ENCODE measurements around the gene GNAI2. TPM values are rescaled to one million over a fixed set of nuclear protein-coding genes. Genes with fewer than 3 reads are reported as not detected.

The GNAI2 gene
- polyA plus RNA-seq, 1 of the 3 experiments (the other 2 are of a cell fraction): 649 TPM

DNA sequence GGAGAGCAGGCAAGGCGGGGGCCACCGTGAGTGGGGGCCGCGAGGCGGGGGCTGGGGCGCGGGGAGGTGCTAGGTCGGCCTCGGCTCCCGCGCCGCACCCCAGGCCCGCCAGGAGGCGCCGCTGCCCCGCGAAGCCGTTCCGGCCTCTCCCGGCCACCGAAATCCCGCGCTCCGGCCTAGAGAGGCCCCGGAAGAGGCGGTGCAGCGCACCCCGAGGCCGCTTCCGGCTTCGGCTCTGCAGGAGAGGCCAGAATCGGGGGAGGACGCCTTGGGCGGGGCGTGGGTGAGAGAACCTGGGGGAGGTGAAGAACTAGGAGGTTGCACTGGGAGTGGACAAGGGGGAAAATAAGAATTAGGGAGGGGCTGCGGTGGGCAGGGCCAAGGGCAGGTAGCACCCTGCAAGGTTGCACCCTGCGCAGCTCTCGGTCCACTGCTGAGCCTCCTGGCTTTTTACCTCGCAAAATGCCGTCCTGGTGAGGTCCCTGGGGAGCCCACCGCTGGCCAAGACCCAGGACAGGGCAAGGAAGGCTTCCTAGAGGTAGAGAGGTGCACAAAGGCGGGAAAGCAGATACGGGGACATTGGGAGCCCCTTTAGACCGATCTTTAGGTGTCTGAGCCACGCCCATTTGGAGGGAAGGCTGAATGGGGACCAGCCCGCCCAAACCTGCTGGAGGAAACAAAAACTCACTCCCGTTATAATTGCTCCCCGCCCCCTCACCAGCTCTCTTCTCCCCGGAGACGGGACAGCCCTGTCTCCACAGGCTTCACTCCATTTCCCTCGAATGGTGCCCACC is 8.4 kb upstream of the GNAI2 start:
- Histone ChIP-seq H4K20me1 (ENCODE audit: insufficient read depth) (no peaks in the 10 kb centered on the region), H3K27ac (ENCODE audit: low read depth in 2 of 2, low read length in 1 of 2) (peak overlapping the region; percentile 16 to 84; a peak in 3 of 4 replicates), H3K9ac (peak overlapping the region; percentile 61), H3K4me3 (ENCODE audit: low read depth in 2 of 2, low read length in 1 of 2) (peak overlapping the region; percentile 73 to 77), H3K27me3 (ENCODE audit: insufficient read depth) (peaks cover 7% of the 10 kb centered on the region; the same call in 1 of the 2 replicates), H3K79me2 (ENCODE audit: insufficient read depth) (no peaks in the 10 kb centered on the region), H3K36me3 (replicated peaks in 1 of 2; ENCODE audit: control insufficient read depth in 1 of 2, insufficient read depth in 2 of 2, low read length in 1 of 2) (no peaks in the 10 kb centered on the region), H3K9me3 (no peaks in the 10 kb centered on the region), H3F3A (replicated peaks; ENCODE audit: insufficient read depth) (peaks cover 3% of the 10 kb centered on the region), H3K9me2 (no peaks in the 10 kb centered on the region), H2AFZ (ENCODE audit: low read depth) (peak overlapping the region; percentile 95), H3K4me2 (peak overlapping the region; percentile 90), H3K4me1 (ENCODE audit: control insufficient read depth in 1 of 2, insufficient read depth in 2 of 2, low read depth in 1 of 2, low read length in 1 of 2) (peaks cover 0 to 9% of the 10 kb centered on the region in 2 experiments; a peak in 1 of 4 replicates)
- ChIA-PET CTCF (interaction anchor here (0.6 to 61.6 kb wide), 19 partner anchors 9 to 162 kb away, joined by 3 to 1375 read pairs (median 6); partner anchors contain the start of genes GNAI2, GNAT1, IFRD2 and LSMEM2), POLR2A (interaction anchor here (1.3 to 2.2 kb wide), 2 partner anchors 8 to 33 kb away, joined by 4 to 14 read pairs; partner anchors contain the start of gene GNAI2)
- DNase-seq: peak; percentile 96
- 1% methylated on average over 29 of the region's 51 CpGs for WGBS (ENCODE audit: low lambda C conversion rate)
- no peak for TF ChIP-seq MEF2A (IDR thresholded peaks at IDR 0.05; ENCODE audit: borderline replicate concordance, low read depth)
- peak; percentile 75 for TF ChIP-seq CHD2 (IDR thresholded peaks at IDR 0.05; ENCODE audit: low read length, partially characterized antibody)
- no peak; the same call in 1 of the 2 replicates for TF ChIP-seq GATA2 (CRISPR knock-in tag; IDR thresholded peaks at IDR 0.05)
- no peak for TF ChIP-seq FOXJ3 (CRISPR knock-in tag; IDR thresholded peaks at IDR 0.05)
- TF ChIP-seq TAF1 (IDR thresholded peaks at IDR 0.05; ENCODE audit: borderline replicate concordance, low read depth, low read length): peak; percentile 90
- TF ChIP-seq RXRA (IDR thresholded peaks at IDR 0.05; ENCODE audit: borderline replicate concordance, low read depth): no peak
- TF ChIP-seq, protein P1, sequence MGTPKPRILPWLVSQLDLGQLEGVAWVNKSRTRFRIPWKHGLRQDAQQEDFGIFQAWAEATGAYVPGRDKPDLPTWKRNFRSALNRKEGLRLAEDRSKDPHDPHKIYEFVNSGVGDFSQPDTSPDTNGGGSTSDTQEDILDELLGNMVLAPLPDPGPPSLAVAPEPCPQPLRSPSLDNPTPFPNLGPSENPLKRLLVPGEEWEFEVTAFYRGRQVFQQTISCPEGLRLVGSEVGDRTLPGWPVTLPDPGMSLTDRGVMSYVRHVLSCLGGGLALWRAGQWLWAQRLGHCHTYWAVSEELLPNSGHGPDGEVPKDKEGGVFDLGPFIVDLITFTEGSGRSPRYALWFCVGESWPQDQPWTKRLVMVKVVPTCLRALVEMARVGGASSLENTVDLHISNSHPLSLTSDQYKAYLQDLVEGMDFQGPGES (IDR thresholded peaks at IDR 0.05; ENCODE audit: low read depth, low read length): no peak
- TF ChIP-seq TCF12 (IDR thresholded peaks at IDR 0.05): no peak
- TF ChIP-seq, protein P2, sequence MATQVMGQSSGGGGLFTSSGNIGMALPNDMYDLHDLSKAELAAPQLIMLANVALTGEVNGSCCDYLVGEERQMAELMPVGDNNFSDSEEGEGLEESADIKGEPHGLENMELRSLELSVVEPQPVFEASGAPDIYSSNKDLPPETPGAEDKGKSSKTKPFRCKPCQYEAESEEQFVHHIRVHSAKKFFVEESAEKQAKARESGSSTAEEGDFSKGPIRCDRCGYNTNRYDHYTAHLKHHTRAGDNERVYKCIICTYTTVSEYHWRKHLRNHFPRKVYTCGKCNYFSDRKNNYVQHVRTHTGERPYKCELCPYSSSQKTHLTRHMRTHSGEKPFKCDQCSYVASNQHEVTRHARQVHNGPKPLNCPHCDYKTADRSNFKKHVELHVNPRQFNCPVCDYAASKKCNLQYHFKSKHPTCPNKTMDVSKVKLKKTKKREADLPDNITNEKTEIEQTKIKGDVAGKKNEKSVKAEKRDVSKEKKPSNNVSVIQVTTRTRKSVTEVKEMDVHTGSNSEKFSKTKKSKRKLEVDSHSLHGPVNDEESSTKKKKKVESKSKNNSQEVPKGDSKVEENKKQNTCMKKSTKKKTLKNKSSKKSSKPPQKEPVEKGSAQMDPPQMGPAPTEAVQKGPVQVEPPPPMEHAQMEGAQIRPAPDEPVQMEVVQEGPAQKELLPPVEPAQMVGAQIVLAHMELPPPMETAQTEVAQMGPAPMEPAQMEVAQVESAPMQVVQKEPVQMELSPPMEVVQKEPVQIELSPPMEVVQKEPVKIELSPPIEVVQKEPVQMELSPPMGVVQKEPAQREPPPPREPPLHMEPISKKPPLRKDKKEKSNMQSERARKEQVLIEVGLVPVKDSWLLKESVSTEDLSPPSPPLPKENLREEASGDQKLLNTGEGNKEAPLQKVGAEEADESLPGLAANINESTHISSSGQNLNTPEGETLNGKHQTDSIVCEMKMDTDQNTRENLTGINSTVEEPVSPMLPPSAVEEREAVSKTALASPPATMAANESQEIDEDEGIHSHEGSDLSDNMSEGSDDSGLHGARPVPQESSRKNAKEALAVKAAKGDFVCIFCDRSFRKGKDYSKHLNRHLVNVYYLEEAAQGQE (IDR thresholded peaks at IDR 0.05; ENCODE audit: low read depth, low read length): peak; percentile 44; the same call in 1 of the 2 replicates
- peak; percentile 95 for TF ChIP-seq SMC3 (IDR thresholded peaks at IDR 0.05; ENCODE audit: low read depth, low read length)
- TF ChIP-seq, protein P3, sequence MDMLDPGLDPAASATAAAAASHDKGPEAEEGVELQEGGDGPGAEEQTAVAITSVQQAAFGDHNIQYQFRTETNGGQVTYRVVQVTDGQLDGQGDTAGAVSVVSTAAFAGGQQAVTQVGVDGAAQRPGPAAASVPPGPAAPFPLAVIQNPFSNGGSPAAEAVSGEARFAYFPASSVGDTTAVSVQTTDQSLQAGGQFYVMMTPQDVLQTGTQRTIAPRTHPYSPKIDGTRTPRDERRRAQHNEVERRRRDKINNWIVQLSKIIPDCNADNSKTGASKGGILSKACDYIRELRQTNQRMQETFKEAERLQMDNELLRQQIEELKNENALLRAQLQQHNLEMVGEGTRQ (IDR thresholded peaks at IDR 0.05; ENCODE audit: borderline replicate concordance, low read depth, low read length): no peak
- TF ChIP-seq FOXM1 (IDR thresholded peaks at IDR 0.05; ENCODE audit: low read depth): no peak
- peak; percentile 93 for TF ChIP-seq ELF1 (IDR thresholded peaks at IDR 0.05)
- peak; percentile 94 for TF ChIP-seq GABPA (IDR thresholded peaks at IDR 0.05; ENCODE audit: low read depth)
- peak; percentile 19 to 41; a peak in 2 of 4 replicates for TF ChIP-seq EP300 (IDR thresholded peaks at IDR 0.05; ENCODE audit: borderline replicate concordance in 1 of 2, low read depth in 1 of 2, low read length in 1 of 2)
- TF ChIP-seq RFX5 (IDR thresholded peaks at IDR 0.05; ENCODE audit: low read length): no peak
- TF ChIP-seq YY1 (IDR thresholded peaks at IDR 0.05; ENCODE audit: low read depth): no peak
- no peak for TF ChIP-seq TEAD4 (IDR thresholded peaks at IDR 0.05; ENCODE audit: borderline replicate concordance, insufficient read depth)
- TF ChIP-seq, protein P4, sequence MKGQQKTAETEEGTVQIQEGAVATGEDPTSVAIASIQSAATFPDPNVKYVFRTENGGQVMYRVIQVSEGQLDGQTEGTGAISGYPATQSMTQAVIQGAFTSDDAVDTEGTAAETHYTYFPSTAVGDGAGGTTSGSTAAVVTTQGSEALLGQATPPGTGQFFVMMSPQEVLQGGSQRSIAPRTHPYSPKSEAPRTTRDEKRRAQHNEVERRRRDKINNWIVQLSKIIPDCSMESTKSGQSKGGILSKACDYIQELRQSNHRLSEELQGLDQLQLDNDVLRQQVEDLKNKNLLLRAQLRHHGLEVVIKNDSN (IDR thresholded peaks at IDR 0.05; ENCODE audit: borderline replicate concordance, low read depth): no peak
- TF ChIP-seq, protein P5, sequence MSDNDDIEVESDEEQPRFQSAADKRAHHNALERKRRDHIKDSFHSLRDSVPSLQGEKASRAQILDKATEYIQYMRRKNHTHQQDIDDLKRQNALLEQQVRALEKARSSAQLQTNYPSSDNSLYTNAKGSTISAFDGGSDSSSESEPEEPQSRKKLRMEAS (IDR thresholded peaks at IDR 0.05; ENCODE audit: low read depth): peak; percentile 82
- peak; percentile 55; the same call in 1 of the 2 replicates for TF ChIP-seq SIN3A (IDR thresholded peaks at IDR 0.05; ENCODE audit: borderline replicate concordance, low read depth, low read length)
- peak; percentile 86 for TF ChIP-seq RAD21 (IDR thresholded peaks at IDR 0.05; ENCODE audit: low read length)
- no peak for TF ChIP-seq EZH2phosphoT487 (IDR thresholded peaks at IDR 0.05; ENCODE audit: borderline replicate concordance, low read depth)
- peak; percentile 10; the same call in 1 of the 2 replicates for TF ChIP-seq FOSL2 (IDR thresholded peaks at IDR 0.05; ENCODE audit: borderline replicate concordance, low read depth)
- no peak for TF ChIP-seq NFIC (IDR thresholded peaks at IDR 0.05; ENCODE audit: borderline replicate concordance)
